ENCODE data around the gene CITED2. TPM values are rescaled to one million over a fixed set of nuclear protein-coding genes. Genes with fewer than 3 reads are reported as not detected.

Gene CITED2
- polyA plus RNA-seq, 1 experiment: 117 TPM

DNA sequence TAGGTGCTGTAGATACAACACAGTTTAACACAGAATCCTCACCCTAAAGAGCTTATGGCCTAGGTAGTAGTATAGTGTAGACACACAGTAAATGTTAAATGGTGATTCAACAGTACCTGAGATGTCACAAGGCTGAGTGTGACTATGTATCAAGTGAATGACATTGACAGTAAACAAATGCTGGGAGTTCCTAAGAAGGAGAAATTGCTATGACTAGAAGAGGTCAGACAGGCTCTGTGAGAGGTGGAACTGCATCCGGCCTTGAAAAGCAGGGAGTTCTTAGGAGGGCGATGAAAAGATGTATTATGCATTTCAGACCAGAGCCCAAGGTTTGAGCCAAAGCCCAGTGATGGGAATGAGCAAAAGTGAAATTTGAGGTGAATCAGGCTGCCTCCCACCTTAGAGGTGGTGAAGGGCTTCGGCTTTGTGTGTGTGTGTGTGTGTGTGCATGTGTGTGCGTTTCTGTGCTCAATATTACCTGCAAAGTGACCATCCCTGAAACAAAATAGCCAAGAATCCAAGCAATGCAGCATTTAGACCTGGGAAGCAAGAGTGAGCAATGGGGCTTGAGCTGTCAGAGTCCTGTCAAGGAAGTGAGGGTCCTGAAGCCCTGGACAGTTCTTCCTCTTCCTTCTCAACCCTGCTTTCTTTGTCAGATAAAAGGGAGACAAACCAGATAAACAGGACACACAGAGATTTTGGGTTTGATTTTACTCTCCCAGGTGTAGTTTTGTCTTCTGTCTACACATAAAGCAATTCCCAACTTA, 32.3 kb upstream of the CITED2 start:
- Histone ChIP-seq H3K27me3 (ENCODE audit: control insufficient read depth, insufficient read depth, low read length) (no peaks in the 10 kb centered on the region), H3K27ac (ENCODE audit: low read depth, low read length) (no peak overlapping the region), H3K4me3 (ENCODE audit: low read depth, low read length) (no peak overlapping the region), H3K9me3 (ENCODE audit: control insufficient read depth, insufficient read depth, low read length) (no peaks in the 10 kb centered on the region)
- ChIA-PET POLR2A (interaction anchor here (0.6 to 1.3 kb wide), 2 partner anchors 32 to 158 kb away, joined by 3 to 13 read pairs; partner anchors contain the start of gene CITED2), CTCF (no interaction called here)
- DNase-seq (ENCODE audit: low read depth, low spot score): no peak
- no peak for TF ChIP-seq CTCF (IDR thresholded peaks at IDR 0.05; ENCODE audit: low read depth, low read length)

- no peak for TF ChIP-seq CTCF (IDR thresholded peaks at IDR 0.05; ENCODE audit: low read depth, low read length)
- H3K4me3 ChIP-seq (ENCODE audit: low read depth, low read length): no peak overlapping the region
- no peaks in the 10 kb centered on the region for H3K27me3 ChIP-seq (ENCODE audit: control insufficient read depth, insufficient read depth, low read length)
- H3K9me3 ChIP-seq (ENCODE audit: control insufficient read depth, insufficient read depth, low read length): no peaks in the 10 kb centered on the region
- POLR2A ChIA-PET: interaction anchor here (1.0 kb wide), 1 partner anchor 27 kb away, joined by 3 read pairs; no protein-coding TSS in a partner anchor
- peak overlapping the region; percentile 66 for H3K27ac ChIP-seq (ENCODE audit: low read depth, low read length)
- DNase-seq (ENCODE audit: low read depth, low spot score): no peak
- CTCF ChIA-PET: no interaction called here
Observed at GRCh38 chr6:139402876-139403386, 28.5 kb upstream of the CITED2 start.

DNA sequence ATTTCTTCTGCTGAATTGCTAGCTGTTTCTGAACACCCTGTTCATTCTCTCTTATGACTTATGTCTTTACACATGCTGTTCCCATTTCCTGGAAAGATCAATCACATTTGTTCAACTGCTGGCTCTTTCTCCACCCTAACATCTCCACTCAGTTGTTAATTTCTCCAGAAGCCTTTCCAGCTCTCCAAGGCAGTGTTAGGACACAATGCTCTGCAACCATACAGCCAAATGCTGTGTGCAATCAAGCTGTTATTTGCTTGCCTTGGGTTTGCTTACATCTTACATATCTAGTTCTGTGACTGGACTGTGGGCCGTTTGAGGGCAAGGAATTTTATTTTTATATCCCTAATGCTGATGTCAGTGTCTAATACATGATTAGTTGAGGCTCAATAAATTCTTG, 24.2 kb upstream of the CITED2 start:
- ChIA-PET POLR2A (no interaction called here), CTCF (no interaction called here)
- Histone ChIP-seq H3K9me3 (ENCODE audit: control insufficient read depth, insufficient read depth, low read length) (no peaks in the 10 kb centered on the region), H3K27ac (ENCODE audit: low read depth, low read length) (no peak overlapping the region), H3K4me3 (ENCODE audit: low read depth, low read length) (no peak overlapping the region), H3K27me3 (ENCODE audit: control insufficient read depth, insufficient read depth, low read length) (no peaks in the 10 kb centered on the region)
- TF ChIP-seq CTCF (IDR thresholded peaks at IDR 0.05; ENCODE audit: low read depth, low read length): no peak
- DNase-seq (ENCODE audit: low read depth, low spot score): no peak

- Histone ChIP-seq H3K4me3 (ENCODE audit: low read depth, low read length) (no peak overlapping the region), H3K27me3 (ENCODE audit: control insufficient read depth, insufficient read depth, low read length) (no peaks in the 10 kb centered on the region), H3K27ac (ENCODE audit: low read depth, low read length) (no peak overlapping the region), H3K9me3 (ENCODE audit: control insufficient read depth, insufficient read depth, low read length) (no peaks in the 10 kb centered on the region)
- ChIA-PET CTCF (no interaction called here), POLR2A (no interaction called here)
- no peak for DNase-seq (ENCODE audit: low read depth, low spot score)
- no peak for TF ChIP-seq CTCF (IDR thresholded peaks at IDR 0.05; ENCODE audit: low read depth, low read length)
Observed at GRCh38 chr6:139395891-139396301, 21.4 kb upstream of the CITED2 start.

- H3K27me3 ChIP-seq (ENCODE audit: control insufficient read depth, insufficient read depth, low read length): no peaks in the 10 kb centered on the region
- H3K9me3 ChIP-seq (ENCODE audit: control insufficient read depth, insufficient read depth, low read length): no peaks in the 10 kb centered on the region
- no peak overlapping the region for H3K4me3 ChIP-seq (ENCODE audit: low read depth, low read length)
- TF ChIP-seq CTCF (IDR thresholded peaks at IDR 0.05; ENCODE audit: low read depth, low read length): no peak
- H3K27ac ChIP-seq (ENCODE audit: low read depth, low read length): no peak overlapping the region
- POLR2A ChIA-PET: no interaction called here
- DNase-seq (ENCODE audit: low read depth, low spot score): no peak
- CTCF ChIA-PET: no interaction called here
Observed at GRCh38 chr6:139395371-139395770, 20.9 kb upstream of the CITED2 start.

Measured in AG04450 (cell line).